ENCODE data around the gene VSTM2B.

The VSTM2B gene

DNA sequence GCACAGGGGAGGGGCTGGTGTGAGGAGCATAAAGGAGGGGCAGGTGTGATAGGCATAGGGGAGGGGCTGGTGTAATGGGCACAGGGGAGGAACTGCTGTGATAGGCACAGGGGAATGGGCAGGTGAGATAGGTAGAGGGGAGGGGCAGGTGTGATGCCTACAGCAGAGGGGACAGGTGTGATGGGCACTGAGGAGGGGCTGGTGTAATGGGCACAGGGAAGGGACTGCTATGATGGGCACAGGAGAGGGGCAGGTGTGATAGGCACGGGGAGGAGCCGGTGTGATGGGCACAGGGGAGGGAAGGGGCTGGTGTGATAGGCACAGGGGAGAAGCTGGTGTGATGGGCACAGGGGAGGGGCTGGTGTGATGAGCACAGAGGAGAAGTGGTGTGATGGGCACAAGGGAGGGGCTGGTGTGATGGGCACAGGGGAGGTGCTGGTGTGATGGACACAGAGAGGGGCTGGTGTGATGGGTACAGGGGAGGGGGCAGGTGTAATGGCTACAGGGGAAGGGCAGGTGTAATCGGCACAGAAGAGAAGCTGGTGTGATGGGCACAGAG is 40.8 kb downstream of the VSTM2B start:
- no peak for DNase-seq (ENCODE audit: low read depth in 3 of 3)

DNA sequence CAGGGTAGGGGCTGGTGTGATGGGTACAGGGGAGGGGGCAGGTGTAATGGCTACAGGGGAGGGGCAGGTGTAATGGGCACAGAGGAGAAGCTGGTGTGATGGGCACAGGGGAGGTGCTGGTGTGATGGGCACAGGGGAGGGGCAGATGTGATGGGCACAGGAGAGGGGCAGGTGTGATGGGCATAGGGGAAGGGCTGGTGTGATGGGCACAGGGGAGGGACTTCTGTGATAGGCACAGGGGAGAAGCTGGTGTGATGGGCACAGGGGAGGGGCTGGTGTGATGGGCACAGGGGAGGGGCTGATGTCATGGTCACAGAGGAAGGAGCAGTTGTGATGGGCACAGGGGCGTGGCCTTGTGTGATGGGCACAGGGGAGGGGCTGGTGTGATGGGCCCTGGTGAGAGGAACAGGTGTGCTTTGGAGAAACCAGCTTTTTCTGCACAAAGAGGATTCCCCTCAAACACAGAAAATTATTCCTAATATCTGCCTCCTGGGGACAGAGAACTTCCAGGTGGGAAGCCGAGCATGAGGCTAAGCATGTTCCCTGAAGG is 41.6 kb downstream of the VSTM2B start:
- DNase-seq (ENCODE audit: low read depth in 3 of 3), result no peak

DNA sequence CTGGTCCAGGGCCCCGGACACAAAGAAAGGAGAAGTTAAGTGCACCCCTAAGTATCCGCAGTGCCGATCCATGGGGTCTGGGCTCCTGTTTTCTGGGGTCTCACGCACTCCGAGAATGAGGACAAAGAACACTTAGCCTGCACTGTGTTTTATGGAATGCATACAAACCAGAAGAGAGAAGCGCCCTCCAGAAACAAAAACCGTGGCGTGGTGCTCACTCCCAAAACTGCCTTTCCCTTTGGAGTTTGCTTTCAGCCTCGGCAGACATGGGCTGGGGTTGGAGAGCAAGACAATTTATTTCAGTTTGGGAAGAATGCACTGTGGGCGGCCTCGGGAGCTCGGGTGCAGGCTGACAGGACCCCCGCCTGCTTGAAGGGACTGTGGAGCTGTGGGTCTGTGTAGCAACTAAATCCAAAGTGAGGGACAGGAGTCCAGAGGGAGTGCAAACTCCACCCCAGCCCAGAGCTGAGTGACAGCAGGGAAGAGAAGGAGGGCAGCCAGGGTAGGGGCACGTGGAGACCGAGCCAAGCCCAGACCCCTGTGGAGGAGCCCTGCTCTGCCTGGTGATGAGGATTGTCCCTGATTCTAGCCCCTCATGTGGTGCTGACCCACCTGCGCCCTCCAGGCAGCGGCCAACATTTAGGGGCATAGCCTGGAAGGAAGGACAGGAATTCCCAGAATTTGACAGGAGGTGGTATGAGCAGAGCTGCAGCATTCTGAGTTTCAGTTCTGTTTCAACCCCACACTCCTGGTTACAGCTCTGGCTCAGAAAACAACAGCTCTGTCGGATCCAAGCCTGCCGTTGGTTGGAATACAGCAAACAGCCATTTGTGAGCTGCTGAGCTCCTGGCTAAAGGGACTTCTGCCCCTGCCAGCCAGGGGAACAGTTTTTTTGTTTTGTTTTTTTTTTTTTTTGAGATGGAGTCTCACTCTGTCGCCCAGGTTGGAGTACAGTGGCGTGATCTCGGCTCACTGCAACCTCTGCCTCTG is 42.5 kb downstream of the VSTM2B start:
- no peak for DNase-seq (ENCODE audit: low read depth in 3 of 3)

DNA sequence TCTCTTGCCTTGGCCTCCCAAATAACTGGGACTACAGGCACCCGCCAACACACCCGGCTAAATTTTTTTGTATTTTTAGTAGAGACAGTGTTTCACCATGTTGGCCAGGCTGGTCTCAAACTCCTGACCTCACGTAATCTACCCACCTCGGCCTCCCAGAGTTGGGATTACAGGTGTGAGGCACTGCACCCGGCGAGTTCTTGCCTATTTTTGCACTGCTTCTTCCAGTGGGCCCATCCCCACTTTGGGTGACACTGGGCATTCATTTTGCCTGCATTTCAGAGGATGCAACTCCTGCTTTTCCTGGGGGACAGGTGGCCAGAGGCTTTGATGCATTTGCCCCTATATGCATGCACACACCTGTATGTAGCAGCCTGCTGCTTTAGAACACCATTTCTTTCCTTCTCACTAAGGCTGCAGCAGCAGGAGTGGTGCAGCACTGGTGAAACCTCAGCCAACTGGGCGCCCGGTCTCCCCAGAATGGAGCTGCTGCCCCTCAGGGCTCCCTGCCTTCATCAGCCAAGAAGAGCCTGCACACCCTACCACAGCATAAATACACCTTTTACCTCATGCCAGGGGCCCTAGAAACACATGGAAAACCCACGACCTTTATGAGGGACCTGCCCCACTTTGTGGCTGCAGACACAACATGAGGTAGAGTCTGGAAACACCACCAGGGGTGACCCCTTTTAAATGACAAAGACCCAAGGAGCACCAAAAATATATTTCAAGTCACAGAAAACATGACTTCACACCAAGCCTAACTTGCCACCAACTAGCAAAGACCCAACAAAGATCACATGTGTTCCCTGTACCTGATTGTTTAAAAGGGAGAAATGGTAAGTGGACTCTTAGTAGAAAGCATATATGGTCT is 43.5 kb downstream of the VSTM2B start:
- no peak for DNase-seq (ENCODE audit: low read depth in 3 of 3)

DNA sequence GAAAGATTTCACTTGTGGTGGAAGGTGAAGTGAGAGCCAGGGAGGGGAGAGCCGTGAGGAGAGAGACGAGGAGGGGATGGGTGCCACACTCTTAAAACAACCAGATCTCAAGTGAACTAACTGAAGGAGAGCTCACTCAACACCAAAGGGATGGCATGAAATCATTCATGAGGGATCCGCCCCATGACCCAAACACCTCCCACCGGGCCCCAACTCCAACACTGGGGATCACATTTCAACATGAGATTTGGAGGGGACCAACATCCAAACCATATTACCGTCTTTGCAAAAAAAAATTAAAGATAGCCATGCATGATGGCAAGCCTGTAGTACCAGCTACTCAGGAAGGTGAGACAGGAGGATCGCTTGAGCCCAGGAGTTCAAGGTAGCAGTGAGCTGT is 45.4 kb downstream of the VSTM2B start:
- DNase-seq (ENCODE audit: low read depth in 3 of 3), result no peak

DNA sequence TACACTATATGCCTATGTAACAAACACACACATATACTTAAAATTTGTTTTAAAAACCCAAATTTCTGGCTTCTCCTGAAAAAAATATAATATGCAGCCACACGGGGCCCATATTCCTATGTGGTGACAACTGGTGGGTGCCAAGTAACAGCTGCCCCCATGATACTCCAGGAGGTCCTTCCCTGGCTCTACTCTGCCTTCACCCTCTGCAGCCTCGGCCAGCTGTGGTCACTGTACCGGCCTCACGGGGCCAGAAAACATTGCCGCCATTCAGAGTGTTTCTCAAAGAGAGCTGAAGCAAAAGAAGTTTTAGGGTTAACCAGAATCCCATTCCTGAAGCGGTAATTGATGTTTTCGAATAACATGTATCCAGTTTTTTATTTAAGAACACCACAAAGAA is 47.7 kb downstream of the VSTM2B start:
- no peak for DNase-seq (ENCODE audit: low read depth in 3 of 3)

DNA sequence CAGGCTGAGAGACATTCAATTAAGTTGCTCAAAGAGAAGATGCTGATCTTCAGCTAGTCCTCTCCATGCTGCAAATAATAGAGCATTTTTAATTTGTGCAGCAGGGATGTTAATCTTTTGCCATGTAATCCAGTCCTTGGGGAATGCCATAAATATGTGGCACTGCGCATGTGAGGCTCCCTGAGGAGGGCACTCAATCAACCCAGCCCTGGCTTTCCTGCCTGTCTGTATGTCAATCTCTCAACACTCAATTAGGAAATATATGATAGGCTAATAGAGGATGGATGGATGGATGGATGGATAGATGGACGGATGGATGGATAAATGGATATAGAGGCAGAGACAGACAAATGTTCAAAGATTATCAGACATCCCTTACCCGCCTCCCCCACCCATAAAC is 48.7 kb downstream of the VSTM2B start:
- DNase-seq (ENCODE audit: low read depth in 3 of 3), result no peak

DNA sequence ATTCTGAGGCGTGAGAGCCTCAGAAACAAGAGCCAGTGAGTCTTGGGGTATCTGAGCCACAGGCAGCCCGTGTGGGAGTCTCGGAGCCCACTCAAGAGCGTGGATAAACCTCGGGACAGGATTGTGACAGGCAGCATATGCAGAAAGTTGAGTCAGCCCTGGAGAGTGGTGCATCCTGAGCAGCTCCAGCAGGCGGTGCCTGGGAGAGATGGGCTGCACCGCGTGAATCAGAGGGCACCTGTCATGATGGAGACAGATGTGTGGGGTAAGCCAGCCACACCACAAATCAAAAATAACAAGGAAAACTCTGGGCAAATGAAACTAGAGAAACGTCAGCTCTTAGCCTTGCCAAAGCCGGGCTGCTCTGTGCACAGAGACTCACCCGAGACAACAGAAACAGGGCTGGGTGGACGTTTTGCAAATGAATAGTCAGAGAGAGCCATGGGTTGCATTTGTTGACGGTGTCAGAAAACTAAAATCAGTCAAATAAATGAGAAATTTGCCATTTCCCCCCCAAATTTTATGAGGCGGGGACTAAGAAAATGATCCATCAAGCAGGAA is 50.3 kb downstream of the VSTM2B start:
- no peak for DNase-seq (ENCODE audit: low read depth in 3 of 3)

DNA sequence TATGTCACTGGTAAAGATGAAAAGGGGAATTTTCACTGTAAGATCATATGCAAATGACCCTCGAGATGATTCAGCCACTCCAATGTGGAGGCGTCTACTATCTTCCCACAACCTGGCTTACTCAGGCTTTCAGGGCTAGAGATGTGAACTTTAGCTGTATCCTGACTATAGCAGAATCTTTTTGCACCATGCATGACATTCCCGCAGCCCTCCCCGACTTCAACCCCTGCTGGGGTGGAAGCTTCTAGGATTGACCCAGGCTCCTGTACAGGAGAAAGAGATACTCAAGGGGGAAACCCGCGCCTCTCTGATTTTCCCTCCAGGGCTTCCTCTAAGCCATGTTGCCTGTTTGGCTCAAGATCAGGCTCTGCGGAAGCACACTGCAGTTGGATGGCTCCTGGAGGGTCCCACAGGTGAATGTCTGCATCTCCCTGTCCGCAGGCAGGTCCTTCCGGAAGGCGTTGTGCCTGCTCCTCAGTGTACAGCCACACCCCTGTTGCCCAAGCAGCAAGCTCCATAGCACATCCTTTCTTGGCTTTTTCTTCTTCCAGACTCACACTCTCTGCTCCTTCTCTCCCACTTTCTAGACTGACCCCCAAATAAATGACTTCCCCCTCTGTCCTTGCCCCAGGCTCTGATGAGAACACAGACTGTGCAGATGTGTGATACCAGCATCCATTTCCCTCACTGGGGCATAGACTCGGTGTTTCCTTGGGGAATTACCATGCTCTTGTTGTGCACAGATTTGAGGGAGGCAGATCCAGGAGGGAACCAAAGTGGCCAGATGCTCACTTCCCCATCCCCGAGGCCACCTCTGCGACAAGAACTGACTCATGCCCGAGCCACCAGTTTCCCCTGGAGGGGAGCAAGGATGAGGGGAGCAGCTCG is 51.2 kb downstream of the VSTM2B start:
- peak in 1 of 3 experiments; percentile 10 for DNase-seq (ENCODE audit: low read depth in 3 of 3)

DNA sequence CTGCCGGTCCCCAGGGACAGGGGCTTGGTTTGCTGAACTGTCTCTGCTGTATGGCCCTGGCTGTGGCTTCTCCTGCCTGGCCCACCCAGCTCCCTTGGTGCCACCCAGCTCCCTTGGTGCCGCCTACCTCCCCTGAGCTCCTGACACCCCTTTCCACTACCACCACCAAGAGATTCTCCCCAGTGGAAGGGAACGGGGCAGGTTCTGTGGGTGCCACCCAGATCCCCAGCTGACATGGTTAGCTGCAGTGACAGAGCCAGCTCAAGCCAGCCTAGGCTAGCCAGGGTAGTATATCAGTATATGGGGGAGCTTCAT is 51.8 kb downstream of the VSTM2B start:
- DNase-seq (ENCODE audit: low read depth in 3 of 3), result no peak

DNA sequence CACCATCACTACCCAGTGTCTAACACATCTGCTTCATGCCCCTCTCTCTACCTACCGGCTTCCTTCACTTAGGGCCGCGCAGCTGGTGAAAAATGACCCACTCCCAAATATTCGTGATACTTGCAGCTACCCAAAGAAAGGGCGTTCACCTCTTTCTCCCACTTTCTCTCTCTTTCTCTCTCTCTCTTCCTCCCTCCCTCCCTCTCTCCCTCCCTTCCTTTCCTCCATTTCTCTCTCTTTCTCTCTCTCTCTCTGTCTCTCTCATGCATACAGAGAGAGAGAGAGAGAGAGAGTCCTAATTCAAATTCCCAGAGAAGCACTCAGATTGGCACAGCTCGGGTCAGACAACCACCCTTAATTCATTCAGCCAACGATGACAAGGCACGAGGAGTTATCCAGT is 52.6 kb downstream of the VSTM2B start:
- no peak for DNase-seq (ENCODE audit: low read depth in 3 of 3)

DNA sequence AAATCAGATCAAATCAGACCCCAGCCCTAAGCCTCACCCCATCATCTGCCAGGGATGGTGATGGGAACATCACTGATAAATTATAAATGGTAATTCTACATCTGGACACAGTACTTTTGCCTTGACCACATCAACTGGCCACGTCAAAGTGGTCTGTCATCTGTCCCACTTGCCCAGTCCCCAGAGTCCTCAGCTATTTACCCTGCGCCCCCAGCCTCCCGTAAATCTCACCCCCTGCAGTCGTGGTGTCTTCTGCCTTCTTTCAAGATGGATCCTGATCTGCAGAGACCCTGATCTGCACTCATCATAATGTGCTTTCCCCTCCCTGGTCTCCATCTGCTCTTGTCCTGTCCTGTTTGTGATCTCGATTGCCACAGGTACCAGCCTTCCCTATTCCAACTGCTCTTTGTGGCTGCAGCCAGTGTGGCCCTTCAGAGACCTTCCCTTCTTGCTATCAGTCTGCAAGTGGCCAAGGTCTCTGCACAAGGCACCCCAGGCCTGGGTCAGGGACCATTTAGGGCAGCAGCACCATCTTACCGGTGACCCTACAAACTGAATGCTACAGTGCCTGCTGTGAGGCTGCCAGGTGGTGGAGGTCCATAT is 53.6 kb downstream of the VSTM2B start:
- no peak for DNase-seq (ENCODE audit: low read depth in 3 of 3)

DNA sequence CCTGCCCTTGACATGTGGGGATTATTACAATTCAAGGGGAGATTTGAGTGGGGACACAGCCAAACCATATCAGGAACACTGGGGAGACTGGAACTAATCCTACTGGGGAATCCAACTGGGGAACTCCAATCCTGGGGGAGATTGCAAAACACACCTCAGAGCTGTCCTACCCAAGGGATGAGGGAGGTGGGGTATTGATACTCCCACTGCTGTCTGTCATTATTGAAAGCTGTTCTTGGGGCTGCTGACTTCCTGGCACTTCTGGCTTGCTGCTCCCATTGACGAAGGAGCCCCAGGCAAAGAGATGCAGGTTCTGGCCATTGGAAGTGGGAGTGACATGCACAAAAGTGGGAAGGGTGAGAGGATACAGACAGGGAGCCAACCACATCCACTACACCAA is 55.6 kb downstream of the VSTM2B start:
- DNase-seq (ENCODE audit: low read depth in 3 of 3), result no peak

DNA sequence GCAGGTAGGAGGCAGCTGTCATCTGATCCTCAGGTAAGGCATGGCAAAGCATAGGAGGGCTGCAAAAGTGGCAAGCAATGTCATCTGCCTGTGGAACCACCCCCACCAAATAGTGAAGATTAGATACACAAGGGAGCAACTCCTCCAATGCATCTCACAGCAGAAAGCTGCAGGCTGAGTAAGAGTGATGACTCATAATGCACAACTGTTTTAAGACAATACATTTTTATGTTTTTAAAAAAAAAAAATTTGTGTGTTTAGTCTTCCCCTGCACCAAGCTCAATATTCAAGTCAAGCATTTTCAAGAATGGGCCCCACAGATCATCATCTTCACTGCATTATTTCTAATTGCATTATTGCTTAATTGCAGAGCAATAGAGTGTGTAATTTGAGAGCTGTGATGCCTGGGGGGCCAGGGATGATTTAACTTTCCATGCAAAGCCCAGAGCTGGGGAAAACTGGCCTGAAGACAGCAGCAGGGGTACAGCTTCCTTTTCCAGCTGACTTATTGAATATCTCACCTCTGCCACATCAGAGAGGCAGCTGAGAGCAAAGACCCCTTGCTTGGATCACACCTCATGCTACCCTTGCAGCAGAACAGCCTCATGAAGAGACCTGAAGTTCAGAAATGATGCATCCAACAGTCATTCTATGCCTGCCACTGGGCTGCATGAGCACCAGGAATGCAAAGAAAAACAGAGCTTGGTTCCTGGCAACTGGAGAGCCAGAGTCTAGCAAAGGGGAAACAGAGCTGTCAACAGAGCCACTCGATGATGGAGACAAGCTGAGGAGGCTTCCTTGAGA is 57.6 kb downstream of the VSTM2B start:
- DNase-seq (ENCODE audit: low read depth in 3 of 3), result no peak

DNA sequence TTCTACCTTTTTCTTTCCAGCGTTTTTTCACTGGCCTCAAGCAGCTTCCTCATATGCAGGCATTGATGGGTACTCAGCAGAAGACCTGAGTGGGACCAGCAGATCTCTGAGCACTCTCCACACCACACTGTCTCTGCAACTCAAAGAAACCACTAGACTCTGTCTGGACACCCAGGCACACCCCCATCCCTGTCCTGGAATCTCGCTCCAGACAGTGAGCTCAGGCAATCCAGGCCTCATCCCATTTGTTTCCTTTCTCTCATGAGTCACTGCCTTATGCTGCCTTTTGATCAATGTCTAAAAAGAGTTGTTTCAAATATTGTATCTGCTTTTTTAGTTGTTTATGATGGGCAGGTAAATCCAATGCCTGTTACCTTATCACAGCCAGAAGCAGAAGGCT is 60.6 kb downstream of the VSTM2B start:
- no peak for DNase-seq (ENCODE audit: low read depth in 3 of 3)

DNA sequence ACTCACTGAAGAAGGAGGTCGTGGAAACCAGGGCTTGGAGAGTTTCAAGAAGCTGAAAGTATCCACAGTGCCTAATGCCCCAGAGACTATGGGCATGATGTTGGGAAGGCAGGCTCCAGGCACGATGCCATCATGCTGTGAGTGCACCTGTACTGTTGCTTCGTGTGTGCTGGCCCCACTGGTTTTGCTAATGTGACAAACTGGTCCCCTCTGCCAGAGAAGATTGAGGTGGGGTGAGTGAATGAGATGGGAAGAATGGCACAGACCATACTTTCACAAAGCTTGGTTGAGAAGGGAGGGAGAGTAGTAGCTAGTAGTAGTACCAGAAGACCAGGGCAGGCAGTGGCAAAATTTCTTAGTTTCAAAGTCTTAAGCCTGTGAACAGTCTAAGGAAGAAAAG is 61.3 kb downstream of the VSTM2B start:
- no peak for DNase-seq (ENCODE audit: low read depth in 3 of 3)

DNA sequence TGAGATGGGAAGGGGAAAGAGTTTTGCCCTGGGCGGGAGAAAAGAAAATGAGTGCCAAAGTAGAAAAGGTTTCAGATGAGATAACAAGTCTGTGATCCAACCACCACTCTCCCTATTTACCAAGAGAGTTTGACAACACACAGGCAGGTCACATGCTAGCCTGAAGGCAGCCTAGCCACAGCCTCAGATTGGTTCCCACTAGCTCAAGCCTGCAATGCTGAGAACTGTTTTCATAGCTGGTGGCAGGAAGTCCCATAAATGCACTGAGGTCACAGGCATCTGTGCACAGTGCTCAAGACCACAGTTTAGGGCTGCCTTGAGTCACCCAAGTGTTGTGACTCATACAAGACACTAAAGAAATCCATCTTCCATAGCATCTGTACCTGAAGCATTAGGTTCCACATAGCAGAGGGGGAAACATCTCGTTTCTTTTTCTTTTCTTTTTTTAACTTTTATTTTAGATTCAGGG is 61.8 kb downstream of the VSTM2B start:
- peak in 1 of 3 experiments; percentile 26 for DNase-seq (ENCODE audit: low read depth in 3 of 3)

DNA sequence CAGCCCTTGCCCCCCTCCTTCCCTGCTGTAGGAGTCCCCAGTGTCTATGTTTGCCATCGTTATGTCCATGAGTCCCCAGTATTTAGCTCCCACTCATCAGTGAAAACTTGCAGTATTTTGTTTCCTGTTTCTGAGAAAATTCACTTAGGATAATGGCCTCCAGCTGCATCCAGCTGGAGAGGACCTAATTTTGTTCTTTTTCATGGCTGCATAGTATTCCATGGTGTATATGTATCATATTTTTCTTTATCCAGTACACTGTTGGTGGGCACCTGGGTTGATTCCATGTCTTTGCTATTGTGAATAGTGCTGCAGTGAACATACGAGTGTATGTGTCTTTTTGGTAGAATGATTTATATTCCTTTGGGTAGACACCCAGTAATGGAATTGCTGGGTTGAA is 62.3 kb downstream of the VSTM2B start:
- DNase-seq (ENCODE audit: low read depth in 3 of 3), result no peak

DNA sequence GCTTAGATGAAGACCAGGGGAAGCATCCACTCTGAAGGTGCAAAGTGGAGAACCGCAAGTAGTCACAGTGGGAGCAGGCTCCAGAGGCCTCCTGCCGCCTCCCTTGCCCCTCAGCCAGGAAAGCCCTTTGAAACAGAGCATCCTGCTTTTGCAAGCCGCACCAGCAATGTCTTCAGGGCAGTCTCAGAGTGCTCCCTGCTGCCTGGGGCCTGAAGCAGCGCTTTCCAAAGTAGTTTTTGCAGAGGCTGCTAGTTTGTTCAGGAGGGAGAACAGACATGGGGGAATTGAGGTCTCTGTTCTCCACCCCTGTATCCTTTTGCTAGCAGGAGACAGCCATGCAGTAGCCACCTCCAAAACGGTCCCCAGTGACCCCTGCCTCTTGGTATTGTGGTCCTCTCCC is 64.5 kb downstream of the VSTM2B start:
- no peak for DNase-seq (ENCODE audit: low read depth in 3 of 3)

DNA sequence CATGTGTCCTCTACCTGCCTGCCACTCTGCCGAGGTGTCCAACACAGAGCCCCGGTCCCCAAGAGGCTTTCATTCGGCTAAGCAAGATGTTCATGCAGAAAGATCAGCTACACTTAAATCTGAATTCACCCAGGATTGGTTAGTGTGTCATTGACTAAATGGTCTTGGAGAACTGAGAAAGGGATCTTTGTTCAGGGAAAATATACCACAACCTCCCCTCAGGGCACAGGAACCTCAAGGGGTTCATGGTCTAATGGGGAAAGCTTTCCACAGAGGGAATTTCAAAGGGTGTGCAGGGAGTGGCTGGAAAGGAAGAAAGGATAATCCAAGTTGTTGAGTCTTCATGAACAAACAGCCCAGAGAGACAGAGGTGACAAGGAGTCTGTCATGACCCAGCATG is 65.9 kb downstream of the VSTM2B start:
- no peak for DNase-seq (ENCODE audit: low read depth in 3 of 3)

Measured in stimulated activated CD4-positive, alpha-beta T cell treated with anti-CD3 and anti-CD28 coated beads, TNF-alpha, amount 100 ng/mL, for 4 hours (primary cell).